Measurements from ENCODE around the gene COQ3.
A peak's percentile ranks its signal among the peaks of the same experiment; 100 is the strongest.

COQ3 gene

GRCh38 chr6:99393698-99394531 is at the start of gene COQ3:
Gene COQ3, minus strand, starts transcription at chr6:99394195. Its CDS starts 16 bp downstream, at chr6:99394179.
- peak; percentile 52 for DNase-seq (ENCODE audit: low read depth)

GRCh38 chr6:99434702-99435530 is 40.9 kb upstream of the COQ3 start:
- no peak for DNase-seq (ENCODE audit: low read depth)

GRCh38 chr6:99432877-99433276 is 38.9 kb upstream of the COQ3 start:
- DNase-seq (ENCODE audit: low read depth) = no peak

GRCh38 chr6:99431901-99432300 is 37.9 kb upstream of the COQ3 start:
- DNase-seq (ENCODE audit: low read depth) = no peak

- no peak for DNase-seq (ENCODE audit: low read depth)
Observed at GRCh38 chr6:99427988-99428387, 34.0 kb upstream of the COQ3 start.

- DNase-seq (ENCODE audit: low read depth) = no peak
Observed at GRCh38 chr6:99426451-99426757, 32.4 kb upstream of the COQ3 start.

- peak; percentile 89 for DNase-seq (ENCODE audit: low read depth)
Observed at GRCh38 chr6:99425647-99426450, 31.9 kb upstream of the COQ3 start.

- DNase-seq (ENCODE audit: low read depth) = peak; percentile 92
Observed at GRCh38 chr6:99424761-99425646, 31.0 kb upstream of the COQ3 start, which contains the start of gene PNISR. Gene PNISR, minus strand, starts transcription at chr6:99425308. Its CDS starts 10,649 bp downstream, at chr6:99414659.

GRCh38 chr6:99424022-99424421 is 30.0 kb upstream of the COQ3 start:
- DNase-seq (ENCODE audit: low read depth) = no peak

- no peak for DNase-seq (ENCODE audit: low read depth)
Observed at GRCh38 chr6:99422912-99423311, 28.9 kb upstream of the COQ3 start.

- no peak for DNase-seq (ENCODE audit: low read depth)
Observed at GRCh38 chr6:99416892-99417767, 23.1 kb upstream of the COQ3 start.

GRCh38 chr6:99416226-99416625 is 22.2 kb upstream of the COQ3 start:
- DNase-seq (ENCODE audit: low read depth) = no peak

- DNase-seq (ENCODE audit: low read depth) = no peak
Observed at GRCh38 chr6:99415446-99415845, 21.5 kb upstream of the COQ3 start.

- no peak for DNase-seq (ENCODE audit: low read depth)
Observed at GRCh38 chr6:99412065-99412464, 18.1 kb upstream of the COQ3 start.

GRCh38 chr6:99409672-99410071 is 15.7 kb upstream of the COQ3 start:
- DNase-seq (ENCODE audit: low read depth) = no peak

- DNase-seq (ENCODE audit: low read depth) = no peak
Observed at GRCh38 chr6:99407076-99407475, 13.1 kb upstream of the COQ3 start.

GRCh38 chr6:99402448-99402847 is 8.5 kb upstream of the COQ3 start:
- no peak for DNase-seq (ENCODE audit: low read depth)

GRCh38 chr6:99397287-99397686 is 3.3 kb upstream of the COQ3 start:
- DNase-seq (ENCODE audit: low read depth) = no peak

GRCh38 chr6:99393366-99393697 is 663 bp downstream of the COQ3 start:
- no peak for DNase-seq (ENCODE audit: low read depth)

- DNase-seq (ENCODE audit: low read depth) = no peak
Observed at GRCh38 chr6:99390896-99391295, 3.1 kb downstream of the COQ3 start.

- DNase-seq (ENCODE audit: low read depth) = no peak
Observed at GRCh38 chr6:99384507-99384906, 9.5 kb downstream of the COQ3 start.

Data from CMK (cell line).